GM13977 (cell line): ENCODE data around the gene CMTM7.

ENCODE experiments used
- DNase-seq: peaks from one replicate; pipeline ENCODE4 v3.0.0; 2012; ENCODE audit warnings: low spot score
- CTCF ChIP-seq: IDR thresholded peaks from 2 replicates; pipeline ENCODE4 v1.5.1; 2012; ENCODE audit warnings: mild to moderate bottlenecking, control low read depth; ENCODE audit not compliant: insufficient read depth; ENCODE audit errors: extremely low read depth, missing control alignments
- in situ Hi-C: fragments of 300-500 bp; cut with MboI; formaldehyde crosslinking; loops from one replicate; pipeline ENCODE4 v1.12.0; 2022; ENCODE audit warnings: low sequenced_read_pairs, low pct_unique_long_range_greater_than_20kb, mixed read lengths, inconsistent platforms; ENCODE audit not compliant: unreplicated experiment

Gene CMTM7

GRCh38 chr3:32421991-32422859, 30.6 kb downstream of the CMTM7 start:
- no peak for TF ChIP-seq CTCF
- in situ Hi-C loops = no loop called here
- DNase-seq = no peak

DNA sequence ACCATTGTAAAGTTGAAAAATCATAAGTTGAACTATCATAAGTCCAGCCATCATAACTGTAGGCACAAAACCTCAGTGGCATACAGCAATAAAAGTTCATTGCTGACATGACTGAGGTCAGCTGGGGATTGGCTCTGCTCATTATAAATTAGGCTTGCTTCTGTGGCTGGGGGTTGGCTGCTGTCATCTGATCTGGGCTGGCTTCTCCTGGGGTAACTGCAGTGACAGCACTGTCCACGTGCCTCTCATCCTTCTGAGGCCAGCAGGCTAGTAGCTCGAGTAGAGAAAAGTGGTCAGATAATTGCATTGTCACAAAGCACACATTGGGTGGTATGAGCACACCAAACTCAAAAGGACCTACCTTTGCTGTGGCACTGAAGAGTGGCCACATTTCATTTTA, 31.3 kb downstream of the CMTM7 start:
- no peak for DNase-seq
- in situ Hi-C loops = no loop called here
- no peak for TF ChIP-seq CTCF

DNA sequence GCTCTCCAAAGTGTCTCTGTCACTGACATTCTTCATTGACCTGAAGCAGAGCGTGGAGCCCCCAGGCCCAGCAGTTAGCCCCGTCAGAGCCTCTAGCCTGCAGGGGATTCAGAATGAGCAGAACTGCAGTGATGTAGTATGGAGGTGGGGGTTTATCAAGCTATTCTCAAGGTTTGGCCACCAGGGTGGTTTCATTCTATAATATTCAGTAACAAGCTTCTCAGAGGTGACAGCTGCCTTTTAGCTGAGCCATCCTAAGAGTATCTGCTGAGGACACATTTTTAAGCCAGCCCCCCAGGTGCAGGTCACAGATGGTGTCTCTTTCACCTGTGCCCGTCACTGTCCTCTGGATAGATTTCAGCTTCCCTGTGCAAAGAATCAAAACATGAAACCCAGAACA, 31.9 kb downstream of the CMTM7 start:
- DNase-seq = peak; percentile 48
- in situ Hi-C loops = no loop called here
- TF ChIP-seq CTCF = no peak

GRCh38 chr3:32423956-32424557, 32.4 kb downstream of the CMTM7 start:
- DNase-seq = no peak
- TF ChIP-seq CTCF = no peak
- in situ Hi-C loops = no loop called here

DNA sequence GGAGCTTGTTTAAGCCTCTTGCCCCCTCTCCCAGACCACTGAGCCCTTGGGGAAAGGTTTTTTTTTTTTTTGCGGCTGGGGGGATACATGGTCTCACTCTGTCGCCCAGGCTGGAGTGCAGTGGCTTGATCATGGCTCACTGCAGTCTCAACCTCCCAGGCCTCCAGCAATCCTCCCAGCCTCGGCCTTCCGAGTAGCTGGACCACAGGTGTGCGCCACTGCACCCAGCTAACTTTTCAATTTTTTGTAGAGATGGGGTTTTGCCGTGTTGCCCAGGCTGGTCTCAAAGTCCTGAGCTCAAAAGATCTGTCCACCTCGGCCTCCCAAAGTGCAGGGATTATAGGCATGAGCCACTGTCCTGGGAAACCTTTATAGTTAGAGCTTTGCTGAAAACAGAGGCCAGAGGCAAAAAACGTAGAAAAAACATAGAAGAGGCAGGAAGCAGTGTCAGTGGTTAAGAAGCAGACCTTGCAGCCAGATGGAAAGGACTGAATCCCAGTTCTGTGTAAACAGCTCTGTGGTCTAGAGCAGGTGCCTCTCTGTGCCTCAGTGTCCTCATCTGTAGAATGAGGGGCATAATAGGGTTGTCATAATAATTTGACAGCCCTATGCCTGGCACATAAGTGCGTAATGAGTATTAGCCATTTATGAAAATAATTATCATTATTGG, 33.1 kb downstream of the CMTM7 start:
- DNase-seq = no peak

More for the DNA sequence above, 33.1 kb downstream of the CMTM7 start:
- in situ Hi-C loops = no loop called here
- no peak for TF ChIP-seq CTCF
